AG04449 (cell line): ENCODE measurements around the gene PTPRE.

Experiments used
- CTCF ChIA-PET: fragments of 350-600 bp; formaldehyde crosslinking; extraction: SDS; loops from one replicate; lab custom pipeline; 2021; ENCODE audit warnings: antibody characterized with exemption; lab: Yijun Ruan, JAX
- POLR2A ChIA-PET: fragments of 400-600, 350-600 bp; formaldehyde crosslinking; extraction: SDS; loops from one replicate; lab custom pipeline; 2020; ENCODE audit warnings: antibody characterized with exemption, inconsistent platforms; lab: Yijun Ruan, JAX
- DNase-seq: peaks from one replicate; pipeline ENCODE4 v3.0.0-alpha.2; 2010; ENCODE audit warnings: low read depth, low spot score
- H3K4me3 ChIP-seq: 2 replicates; pipeline ENCODE4 v1.5.1; 2011; ENCODE audit warnings: low read depth, mild to moderate bottlenecking, control low read depth, low read length
- TF ChIP-seq, protein P1 (sequence below): IDR thresholded peaks from one replicate; pipeline ENCODE4 v1.5.1; 2011; ENCODE audit warnings: mild to moderate bottlenecking, moderate library complexity, low read length, control low read depth, inconsistent platforms; ENCODE audit not compliant: insufficient read depth; ENCODE audit errors: missing control alignments

The PTPRE gene

DNA sequence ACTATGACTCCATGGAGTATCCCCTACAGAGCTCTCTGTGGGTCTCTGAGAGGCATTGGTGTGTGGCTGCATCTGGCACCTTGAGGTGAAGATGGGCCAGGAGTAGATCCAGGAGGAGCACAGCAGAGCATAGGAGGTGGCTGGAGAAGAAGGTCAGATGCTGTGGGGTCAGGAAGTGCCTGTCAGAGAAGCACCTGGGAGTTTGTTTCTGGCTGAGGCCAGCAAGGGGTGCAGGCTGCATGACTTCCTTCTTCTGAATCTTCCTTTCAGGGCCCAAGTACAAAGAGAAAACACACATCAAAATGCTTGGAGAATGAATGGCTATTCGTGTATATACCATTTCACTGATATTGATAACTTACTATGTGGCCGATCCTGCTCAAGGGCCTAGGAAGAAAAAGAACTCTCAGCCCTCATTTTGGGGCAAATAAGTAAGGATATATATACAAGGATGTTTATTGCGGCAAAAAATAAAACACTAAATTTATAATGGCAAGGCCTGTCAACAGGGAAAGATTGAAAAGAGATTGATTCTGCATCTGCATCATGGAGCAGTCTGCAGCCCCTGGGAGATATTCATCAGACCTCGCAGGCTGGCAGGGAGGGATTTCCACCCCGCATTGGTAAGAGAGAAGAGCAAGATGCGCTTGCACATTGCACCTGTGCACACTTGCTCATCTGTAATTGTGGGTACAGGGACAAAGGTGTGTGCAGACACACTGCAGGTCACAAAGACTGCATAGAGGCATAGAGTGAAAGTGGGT, 39.2 kb downstream of the PTPRE start:
- TF ChIP-seq, protein P1, sequence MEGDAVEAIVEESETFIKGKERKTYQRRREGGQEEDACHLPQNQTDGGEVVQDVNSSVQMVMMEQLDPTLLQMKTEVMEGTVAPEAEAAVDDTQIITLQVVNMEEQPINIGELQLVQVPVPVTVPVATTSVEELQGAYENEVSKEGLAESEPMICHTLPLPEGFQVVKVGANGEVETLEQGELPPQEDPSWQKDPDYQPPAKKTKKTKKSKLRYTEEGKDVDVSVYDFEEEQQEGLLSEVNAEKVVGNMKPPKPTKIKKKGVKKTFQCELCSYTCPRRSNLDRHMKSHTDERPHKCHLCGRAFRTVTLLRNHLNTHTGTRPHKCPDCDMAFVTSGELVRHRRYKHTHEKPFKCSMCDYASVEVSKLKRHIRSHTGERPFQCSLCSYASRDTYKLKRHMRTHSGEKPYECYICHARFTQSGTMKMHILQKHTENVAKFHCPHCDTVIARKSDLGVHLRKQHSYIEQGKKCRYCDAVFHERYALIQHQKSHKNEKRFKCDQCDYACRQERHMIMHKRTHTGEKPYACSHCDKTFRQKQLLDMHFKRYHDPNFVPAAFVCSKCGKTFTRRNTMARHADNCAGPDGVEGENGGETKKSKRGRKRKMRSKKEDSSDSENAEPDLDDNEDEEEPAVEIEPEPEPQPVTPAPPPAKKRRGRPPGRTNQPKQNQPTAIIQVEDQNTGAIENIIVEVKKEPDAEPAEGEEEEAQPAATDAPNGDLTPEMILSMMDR: no peak
- no peak for DNase-seq
- CTCF ChIA-PET: no interaction called here
- no peak overlapping the region for H3K4me3 ChIP-seq
- POLR2A ChIA-PET: no interaction called here

DNA sequence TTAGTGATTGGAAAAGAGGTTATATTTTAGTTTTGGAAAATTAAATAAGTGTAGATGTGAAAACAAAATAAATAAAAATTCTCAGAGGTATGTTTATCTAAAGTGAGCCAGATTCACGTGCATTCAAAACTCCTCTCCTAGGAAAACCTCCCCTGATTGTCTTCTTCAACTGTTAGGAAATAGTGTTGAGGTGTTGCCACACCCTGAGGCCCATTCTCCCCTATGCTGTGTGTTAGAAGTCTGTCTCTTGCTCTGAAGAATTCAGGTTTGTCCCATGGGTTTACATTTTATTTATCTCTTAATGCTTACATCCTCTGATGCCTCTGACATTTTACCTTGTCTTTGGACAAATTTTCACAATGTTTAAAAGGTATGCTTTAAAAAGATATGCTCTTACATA, 40.3 kb downstream of the PTPRE start:
- DNase-seq: no peak
- no peak overlapping the region for H3K4me3 ChIP-seq
- TF ChIP-seq, protein P1: no peak
- ChIA-PET POLR2A (no interaction called here), CTCF (no interaction called here)

DNA sequence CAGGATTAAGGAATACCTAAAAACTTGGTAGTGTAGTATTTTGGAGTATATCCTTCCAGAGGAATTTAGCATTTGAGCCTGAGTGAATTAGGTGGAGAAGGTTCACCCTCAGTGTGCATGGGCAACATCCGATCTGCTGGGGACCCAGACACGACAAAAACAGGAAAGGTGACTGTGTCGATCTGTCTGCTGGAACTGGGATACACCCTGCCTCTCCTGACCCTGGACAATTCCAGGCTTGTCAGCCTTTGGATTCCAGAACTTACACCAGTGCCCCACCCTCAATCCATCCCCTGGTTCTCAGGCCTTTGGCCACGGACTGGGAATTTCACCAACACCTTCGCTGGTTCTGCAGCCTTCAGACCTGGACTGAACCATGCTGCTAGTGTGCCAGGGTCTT, 41.9 kb downstream of the PTPRE start:
- DNase-seq: no peak
- no peak overlapping the region for H3K4me3 ChIP-seq
- ChIA-PET POLR2A (no interaction called here), CTCF (no interaction called here)
- TF ChIP-seq, protein P1: no peak

DNA sequence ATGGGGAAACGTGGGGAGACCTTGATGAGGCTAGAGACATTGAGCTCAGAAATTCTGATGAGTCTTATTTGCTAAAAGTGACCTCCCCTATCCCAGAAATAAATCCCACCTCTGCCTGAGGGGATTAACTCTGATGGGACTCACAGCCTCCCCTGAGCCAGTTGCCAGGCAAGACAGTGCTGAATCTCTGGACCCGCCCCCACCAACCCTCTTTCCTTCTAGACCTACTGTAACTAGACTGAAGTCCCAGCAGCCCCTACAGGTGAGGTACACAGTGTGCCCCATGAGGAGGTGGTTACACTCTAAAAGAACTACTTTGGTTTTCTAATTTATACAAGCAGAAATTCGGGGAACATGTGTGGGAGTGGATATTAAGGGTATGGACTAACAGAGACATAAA, 42.9 kb downstream of the PTPRE start:
- no peak overlapping the region for H3K4me3 ChIP-seq
- no peak for DNase-seq
- TF ChIP-seq, protein P1: no peak
- ChIA-PET CTCF (no interaction called here), POLR2A (no interaction called here)

DNA sequence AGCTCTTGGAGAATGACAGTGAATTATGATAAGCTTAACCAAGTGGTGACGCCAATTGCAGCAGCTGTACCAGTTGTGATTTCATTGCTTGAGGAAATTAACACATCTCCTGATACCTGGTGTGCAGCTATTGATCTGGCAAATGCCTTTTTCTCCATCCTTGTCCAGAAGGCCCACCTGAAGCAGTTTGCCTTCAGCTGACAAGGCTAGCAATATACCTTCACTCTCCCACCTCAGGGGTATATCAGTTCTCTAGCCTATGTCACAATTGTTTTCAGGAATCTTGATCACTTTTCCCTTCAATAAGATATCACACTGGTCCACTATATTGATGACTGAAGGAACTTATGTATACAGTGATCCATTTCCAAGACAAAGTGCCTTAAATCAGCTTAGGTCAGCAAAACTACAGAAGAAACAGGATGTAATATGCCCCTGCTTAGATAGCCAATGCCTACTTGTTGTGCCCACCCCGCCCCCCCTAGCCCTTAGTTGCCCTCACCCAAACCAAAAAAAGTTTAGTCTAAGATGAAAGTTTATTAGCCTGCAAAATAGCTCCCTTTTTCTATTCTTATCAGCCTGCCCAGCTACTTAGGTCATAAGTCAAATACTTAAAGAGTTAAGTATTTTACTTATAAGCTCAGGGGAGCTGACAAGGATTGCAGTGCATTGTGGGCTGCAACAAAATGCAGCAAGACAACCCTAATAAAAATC, 45.1 kb downstream of the PTPRE start:
- POLR2A ChIA-PET: no interaction called here
- TF ChIP-seq, protein P1: no peak
- no peak overlapping the region for H3K4me3 ChIP-seq
- DNase-seq: no peak
- CTCF ChIA-PET: no interaction called here

DNA sequence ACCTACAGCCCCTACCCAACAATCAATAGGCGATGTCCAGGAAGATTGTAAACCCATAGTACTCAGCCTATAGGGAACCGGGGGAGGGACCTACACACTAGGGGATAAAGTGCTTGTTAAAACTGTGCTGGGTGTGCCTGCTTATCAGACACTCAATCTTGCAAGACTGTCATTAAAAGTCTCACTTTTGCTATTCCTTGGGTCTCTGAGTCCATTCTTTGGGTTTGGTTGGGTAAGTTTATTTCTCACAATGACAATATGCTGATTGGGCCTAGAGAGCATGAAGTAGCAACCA, 45.6 kb downstream of the PTPRE start:
- H3K4me3 ChIP-seq: no peak overlapping the region
- DNase-seq: no peak
- TF ChIP-seq, protein P1: no peak
- CTCF ChIA-PET: no interaction called here
- POLR2A ChIA-PET: no interaction called here
